Brain microvascular endothelial cell (primary cell): ENCODE data around the gene NTNG1.

Experiments
- DNase-seq: peaks from one replicate; pipeline ENCODE4 v3.0.0-alpha.2; 2020
- H3K27ac ChIP-seq: fragments of 250-450 bp; sonication (Bioruptor Pico); 2 replicates; pipeline ENCODE4 v1.5.1; 2020; ENCODE audit warnings: mild to moderate bottlenecking, moderate library complexity
- H3K27me3 ChIP-seq: fragments of 250-450 bp; sonication (Bioruptor Pico); replicated peaks from 2 replicates; pipeline ENCODE4 v1.5.1; 2020; ENCODE audit warnings: mild to moderate bottlenecking
- H3K36me3 ChIP-seq: fragments of 250-450 bp; sonication (Bioruptor Pico); replicated peaks from 2 replicates; pipeline ENCODE4 v1.5.1; 2020; ENCODE audit warnings: mild to moderate bottlenecking
- H3K4me3 ChIP-seq: 2 replicates; pipeline ENCODE4 v1.5.1; 2011; ENCODE audit warnings: low read depth, mild to moderate bottlenecking, control low read depth, low read length, moderate library complexity
- in situ Hi-C: cut with HindIII; loops from 2 replicates; pipeline ENCODE4 v1.10.0; 2017; ENCODE audit warnings: low sequenced_read_pairs, low pct_ligation_motif_present
- TF ChIP-seq, protein P1 (sequence below): IDR thresholded peaks from 2 replicates; pipeline ENCODE4 v1.5.1; 2011; ENCODE audit warnings: low read depth, mild to moderate bottlenecking, moderate library complexity, low read length, control low read depth, inconsistent platforms; ENCODE audit errors: missing control alignments

NTNG1 gene

DNA sequence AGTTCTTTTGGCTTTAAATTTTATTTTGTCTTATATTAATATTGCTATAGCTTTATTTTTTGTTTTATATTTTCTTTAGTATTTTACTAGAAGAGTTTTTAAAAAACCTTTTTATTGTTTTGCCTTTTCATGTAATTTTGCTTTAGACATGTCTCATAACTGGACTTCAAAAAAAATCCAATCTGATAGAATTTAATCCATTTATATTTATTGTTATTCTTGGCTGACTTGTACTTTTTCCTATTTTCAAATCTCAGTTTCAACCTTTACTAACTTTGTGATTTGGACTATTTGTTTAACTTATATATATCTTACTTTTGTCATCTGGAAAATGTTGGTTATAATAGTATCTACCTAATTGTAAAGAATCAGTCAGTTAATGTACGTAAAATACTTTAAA is 61.2 kb downstream of the NTNG1 start:
- in situ Hi-C loops: no loop called here
- TF ChIP-seq, protein P1, sequence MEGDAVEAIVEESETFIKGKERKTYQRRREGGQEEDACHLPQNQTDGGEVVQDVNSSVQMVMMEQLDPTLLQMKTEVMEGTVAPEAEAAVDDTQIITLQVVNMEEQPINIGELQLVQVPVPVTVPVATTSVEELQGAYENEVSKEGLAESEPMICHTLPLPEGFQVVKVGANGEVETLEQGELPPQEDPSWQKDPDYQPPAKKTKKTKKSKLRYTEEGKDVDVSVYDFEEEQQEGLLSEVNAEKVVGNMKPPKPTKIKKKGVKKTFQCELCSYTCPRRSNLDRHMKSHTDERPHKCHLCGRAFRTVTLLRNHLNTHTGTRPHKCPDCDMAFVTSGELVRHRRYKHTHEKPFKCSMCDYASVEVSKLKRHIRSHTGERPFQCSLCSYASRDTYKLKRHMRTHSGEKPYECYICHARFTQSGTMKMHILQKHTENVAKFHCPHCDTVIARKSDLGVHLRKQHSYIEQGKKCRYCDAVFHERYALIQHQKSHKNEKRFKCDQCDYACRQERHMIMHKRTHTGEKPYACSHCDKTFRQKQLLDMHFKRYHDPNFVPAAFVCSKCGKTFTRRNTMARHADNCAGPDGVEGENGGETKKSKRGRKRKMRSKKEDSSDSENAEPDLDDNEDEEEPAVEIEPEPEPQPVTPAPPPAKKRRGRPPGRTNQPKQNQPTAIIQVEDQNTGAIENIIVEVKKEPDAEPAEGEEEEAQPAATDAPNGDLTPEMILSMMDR: no peak
- H3K36me3 ChIP-seq: no peaks in the 10 kb centered on the region
- DNase-seq: no peak
- H3K27me3 ChIP-seq: no peaks in the 10 kb centered on the region
- no peak overlapping the region for H3K4me3 ChIP-seq
- no peak overlapping the region for H3K27ac ChIP-seq

DNA sequence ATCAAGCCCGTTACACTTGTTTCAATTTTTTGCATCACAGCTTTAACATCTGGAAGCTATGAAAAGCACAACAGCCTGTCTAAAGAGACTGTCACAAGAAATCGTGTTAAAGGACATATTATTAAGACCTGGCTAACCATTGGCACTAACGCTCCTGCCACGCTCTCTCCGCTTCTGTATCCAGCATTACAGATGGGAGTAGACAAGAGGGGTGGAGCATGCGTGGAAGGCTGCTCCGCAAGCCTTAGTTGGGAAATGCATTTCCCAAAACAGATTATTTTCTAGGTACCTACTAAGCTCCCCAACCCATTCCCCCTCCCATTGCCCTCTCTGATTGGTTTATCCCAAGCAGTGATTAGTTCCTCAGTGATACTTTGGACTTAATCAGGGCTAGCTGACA is 72.4 kb downstream of the NTNG1 start:
- no peak overlapping the region for H3K4me3 ChIP-seq
- no peaks in the 10 kb centered on the region for H3K36me3 ChIP-seq
- TF ChIP-seq, protein P1: no peak
- no peaks in the 10 kb centered on the region for H3K27me3 ChIP-seq
- in situ Hi-C loops: no loop called here
- H3K27ac ChIP-seq: no peak overlapping the region
- no peak for DNase-seq

DNA sequence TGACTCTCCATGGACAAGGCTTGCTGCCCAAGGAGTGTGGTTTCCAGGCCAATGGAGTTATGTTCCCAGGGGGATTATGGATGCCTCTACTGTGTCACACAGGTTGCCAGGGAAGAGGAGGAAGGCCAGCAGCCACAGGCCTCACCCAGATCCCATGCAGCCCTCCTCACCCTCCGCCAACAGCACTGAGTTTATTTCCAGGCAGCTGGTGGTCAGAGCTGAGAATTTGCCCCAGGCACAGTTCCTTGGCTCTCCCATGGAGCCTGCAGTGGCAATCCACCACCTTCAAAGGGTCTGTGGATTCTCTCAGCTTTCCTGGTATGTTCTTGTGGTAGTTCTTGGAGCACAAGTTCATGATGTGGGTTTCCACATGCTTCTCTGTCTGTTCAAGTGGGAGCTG is 79.2 kb downstream of the NTNG1 start:
- in situ Hi-C loops: no loop called here
- Histone ChIP-seq H3K27ac (no peak overlapping the region), H3K36me3 (no peaks in the 10 kb centered on the region), H3K4me3 (no peak overlapping the region), H3K27me3 (no peaks in the 10 kb centered on the region)
- TF ChIP-seq, protein P1: no peak
- no peak for DNase-seq

DNA sequence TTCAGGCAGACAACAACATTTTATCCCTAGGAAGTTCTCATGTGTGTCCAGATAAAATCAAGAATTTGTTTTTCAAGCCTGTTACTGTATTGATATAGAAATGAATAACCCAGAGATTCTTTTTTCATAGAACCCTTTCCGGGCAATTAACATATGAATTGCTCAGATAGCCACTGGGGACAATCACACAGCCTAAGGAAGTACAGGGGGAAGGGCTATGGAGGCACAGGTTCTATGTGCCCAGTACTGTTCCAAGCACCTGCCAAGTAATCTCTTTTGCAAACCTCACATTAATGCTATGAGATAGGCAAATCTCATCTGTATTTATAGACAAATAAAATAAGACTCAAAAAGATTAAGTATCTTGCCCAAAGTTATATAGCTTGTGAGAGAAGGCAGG is 84.9 kb downstream of the NTNG1 start:
- no peak overlapping the region for H3K4me3 ChIP-seq
- in situ Hi-C loops: no loop called here
- H3K27ac ChIP-seq: no peak overlapping the region
- no peaks in the 10 kb centered on the region for H3K36me3 ChIP-seq
- TF ChIP-seq, protein P1: no peak
- H3K27me3 ChIP-seq: no peaks in the 10 kb centered on the region
- DNase-seq: no peak

DNA sequence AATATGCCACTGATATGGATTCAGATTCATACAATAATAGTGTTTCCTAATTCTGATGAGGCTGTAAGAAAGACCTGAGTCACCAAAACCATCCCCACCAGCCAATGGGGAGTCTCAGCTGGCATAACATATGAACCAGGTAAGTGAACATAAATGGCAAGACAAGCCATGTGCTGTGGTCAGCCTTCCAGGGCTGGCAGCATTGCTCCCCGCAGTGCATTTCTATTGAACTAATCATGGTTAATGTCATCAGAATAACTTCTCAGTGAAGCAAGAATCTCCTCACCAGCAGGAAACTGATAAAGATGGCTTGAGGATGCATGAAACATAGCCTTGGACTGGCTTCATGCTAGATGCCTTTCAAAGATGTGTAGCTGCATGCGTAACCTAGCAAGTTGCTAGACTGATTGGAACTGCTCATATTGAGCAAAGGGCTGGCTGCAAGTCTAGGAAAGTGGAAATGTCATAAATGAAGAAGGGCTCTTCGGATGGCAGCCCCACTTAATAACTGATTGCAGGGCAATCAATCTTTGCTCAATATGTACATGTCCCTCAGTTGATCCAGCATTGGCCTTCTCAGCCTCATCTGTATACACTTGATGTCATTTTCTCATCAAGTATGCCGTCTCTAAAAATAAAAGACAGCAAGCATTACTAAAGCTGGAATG is 88.0 kb downstream of the NTNG1 start:
- TF ChIP-seq, protein P1: no peak
- H3K27ac ChIP-seq: no peak overlapping the region
- no peak overlapping the region for H3K4me3 ChIP-seq
- no peaks in the 10 kb centered on the region for H3K36me3 ChIP-seq
- DNase-seq: no peak
- no peaks in the 10 kb centered on the region for H3K27me3 ChIP-seq
- in situ Hi-C loops: no loop called here

DNA sequence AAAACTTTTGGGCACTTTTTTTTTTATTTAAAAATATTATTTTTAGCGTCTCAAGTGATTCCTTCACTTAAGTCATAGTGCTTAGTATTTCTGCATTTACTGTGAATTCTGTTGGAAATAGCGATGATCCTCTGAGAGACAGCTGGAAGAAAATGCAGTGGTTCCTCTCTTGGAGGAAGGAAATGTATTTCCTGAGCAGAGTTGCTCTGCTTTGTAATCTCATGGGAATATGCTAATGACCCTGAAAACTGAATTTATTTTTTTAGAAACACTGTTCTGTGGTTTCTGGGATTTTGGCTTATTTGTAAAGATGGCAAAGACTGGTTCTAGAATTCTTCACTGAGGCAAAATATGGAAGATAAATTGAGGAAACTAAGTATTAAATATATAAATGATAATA is 88.9 kb downstream of the NTNG1 start:
- Histone ChIP-seq H3K4me3 (no peak overlapping the region), H3K36me3 (no peaks in the 10 kb centered on the region), H3K27ac (no peak overlapping the region), H3K27me3 (no peaks in the 10 kb centered on the region)
- TF ChIP-seq, protein P1: no peak
- DNase-seq: no peak
- in situ Hi-C loops: no loop called here
